CD4-positive, alpha-beta T cell treated with Interferon alpha-2 for 1 hour (primary cell): Measurements from ENCODE around the gene SLAMF6.

Experiments
- DNase-seq, 2 donors: peaks; one replicate each; pipeline ENCODE4 v3.0.0-alpha.2; 2020 to 2022

The SLAMF6 gene

GRCh38 chr1:160460683-160461287 is 62.3 kb downstream of the SLAMF6 start:
- no peak for DNase-seq

- DNase-seq = peak in 1 of 2 donors; percentile 24
These were observed 62.8 kb downstream of the SLAMF6 start for GRCh38 chr1:160460214-160460642.

GRCh38 chr1:160459687-160460086 is 63.4 kb downstream of the SLAMF6 start:
- no peak for DNase-seq

- no peak for DNase-seq
These were observed 64.0 kb downstream of the SLAMF6 start for GRCh38 chr1:160459056-160459455.

- DNase-seq = no peak
These were observed 67.9 kb downstream of the SLAMF6 start for GRCh38 chr1:160455153-160455517.

GRCh38 chr1:160454371-160455152 is 68.5 kb downstream of the SLAMF6 start:
- no peak for DNase-seq

- DNase-seq = peak in 1 of 2 donors; percentile 47
These were observed 69.6 kb downstream of the SLAMF6 start for GRCh38 chr1:160453443-160453842.

- DNase-seq = no peak
These were observed 71.2 kb downstream of the SLAMF6 start for GRCh38 chr1:160451859-160452232.

- no peak for DNase-seq
These were observed 71.8 kb downstream of the SLAMF6 start for GRCh38 chr1:160451119-160451858.

GRCh38 chr1:160449494-160449893 is 73.6 kb downstream of the SLAMF6 start:
- no peak for DNase-seq

GRCh38 chr1:160446945-160447600 is 76.0 kb downstream of the SLAMF6 start:
- DNase-seq = no peak

GRCh38 chr1:160439718-160440117 is 83.3 kb downstream of the SLAMF6 start:
- no peak for DNase-seq

- DNase-seq = no peak
These were observed 84.1 kb downstream of the SLAMF6 start for GRCh38 chr1:160438935-160439334.

GRCh38 chr1:160438317-160438918 is 84.6 kb downstream of the SLAMF6 start:
- no peak for DNase-seq

- DNase-seq = peak; percentile 51 to 78
These were observed 85.4 kb downstream of the SLAMF6 start for GRCh38 chr1:160437432-160438316.

- no peak for DNase-seq
These were observed 86.1 kb downstream of the SLAMF6 start for GRCh38 chr1:160436966-160437365.
